NCI-H1092 treated with DMSO at 0.1 percent for 48 hours (cell line): ENCODE data around the gene CSNK2A1.

Source experiments
- DNase-seq: peaks from one replicate; lab custom pipeline; 2025; lab: John Stamatoyannopoulos, UW

The CSNK2A1 gene

GRCh38 chr20:430091-430999, 113.2 kb downstream of the CSNK2A1 start:
- DNase-seq = no peak

GRCh38 chr20:428658-429200, 114.9 kb downstream of the CSNK2A1 start:
- no peak for DNase-seq

GRCh38 chr20:427849-428657, 115.5 kb downstream of the CSNK2A1 start:
- no peak for DNase-seq

- DNase-seq = no peak
Observed at GRCh38 chr20:427401-427800, 116.2 kb downstream of the CSNK2A1 start.

- DNase-seq = no peak
Observed at GRCh38 chr20:426566-426965, 117.0 kb downstream of the CSNK2A1 start.
